ENCODE results near the gene SPATC1L.

SPATC1L gene

GRCh38 chr21:46130831-46131587 lies 53.2 kb downstream of the SPATC1L start:
- TF ChIP-seq, protein P1, sequence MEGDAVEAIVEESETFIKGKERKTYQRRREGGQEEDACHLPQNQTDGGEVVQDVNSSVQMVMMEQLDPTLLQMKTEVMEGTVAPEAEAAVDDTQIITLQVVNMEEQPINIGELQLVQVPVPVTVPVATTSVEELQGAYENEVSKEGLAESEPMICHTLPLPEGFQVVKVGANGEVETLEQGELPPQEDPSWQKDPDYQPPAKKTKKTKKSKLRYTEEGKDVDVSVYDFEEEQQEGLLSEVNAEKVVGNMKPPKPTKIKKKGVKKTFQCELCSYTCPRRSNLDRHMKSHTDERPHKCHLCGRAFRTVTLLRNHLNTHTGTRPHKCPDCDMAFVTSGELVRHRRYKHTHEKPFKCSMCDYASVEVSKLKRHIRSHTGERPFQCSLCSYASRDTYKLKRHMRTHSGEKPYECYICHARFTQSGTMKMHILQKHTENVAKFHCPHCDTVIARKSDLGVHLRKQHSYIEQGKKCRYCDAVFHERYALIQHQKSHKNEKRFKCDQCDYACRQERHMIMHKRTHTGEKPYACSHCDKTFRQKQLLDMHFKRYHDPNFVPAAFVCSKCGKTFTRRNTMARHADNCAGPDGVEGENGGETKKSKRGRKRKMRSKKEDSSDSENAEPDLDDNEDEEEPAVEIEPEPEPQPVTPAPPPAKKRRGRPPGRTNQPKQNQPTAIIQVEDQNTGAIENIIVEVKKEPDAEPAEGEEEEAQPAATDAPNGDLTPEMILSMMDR (IDR thresholded peaks at IDR 0.05; ENCODE audit: extremely low read depth, missing control alignments), result no peak
- no peak for DNase-seq (ENCODE audit: low spot score)

GRCh38 chr21:46129846-46130651 lies 54.2 kb downstream of the SPATC1L start:
- DNase-seq (ENCODE audit: low spot score), result no peak
- TF ChIP-seq, protein P1 (IDR thresholded peaks at IDR 0.05; ENCODE audit: extremely low read depth, missing control alignments), result no peak

GRCh38 chr21:46128933-46129571 lies 55.2 kb downstream of the SPATC1L start:
- DNase-seq (ENCODE audit: low spot score), result no peak
- TF ChIP-seq, protein P1 (IDR thresholded peaks at IDR 0.05; ENCODE audit: extremely low read depth, missing control alignments), result no peak

DNA sequence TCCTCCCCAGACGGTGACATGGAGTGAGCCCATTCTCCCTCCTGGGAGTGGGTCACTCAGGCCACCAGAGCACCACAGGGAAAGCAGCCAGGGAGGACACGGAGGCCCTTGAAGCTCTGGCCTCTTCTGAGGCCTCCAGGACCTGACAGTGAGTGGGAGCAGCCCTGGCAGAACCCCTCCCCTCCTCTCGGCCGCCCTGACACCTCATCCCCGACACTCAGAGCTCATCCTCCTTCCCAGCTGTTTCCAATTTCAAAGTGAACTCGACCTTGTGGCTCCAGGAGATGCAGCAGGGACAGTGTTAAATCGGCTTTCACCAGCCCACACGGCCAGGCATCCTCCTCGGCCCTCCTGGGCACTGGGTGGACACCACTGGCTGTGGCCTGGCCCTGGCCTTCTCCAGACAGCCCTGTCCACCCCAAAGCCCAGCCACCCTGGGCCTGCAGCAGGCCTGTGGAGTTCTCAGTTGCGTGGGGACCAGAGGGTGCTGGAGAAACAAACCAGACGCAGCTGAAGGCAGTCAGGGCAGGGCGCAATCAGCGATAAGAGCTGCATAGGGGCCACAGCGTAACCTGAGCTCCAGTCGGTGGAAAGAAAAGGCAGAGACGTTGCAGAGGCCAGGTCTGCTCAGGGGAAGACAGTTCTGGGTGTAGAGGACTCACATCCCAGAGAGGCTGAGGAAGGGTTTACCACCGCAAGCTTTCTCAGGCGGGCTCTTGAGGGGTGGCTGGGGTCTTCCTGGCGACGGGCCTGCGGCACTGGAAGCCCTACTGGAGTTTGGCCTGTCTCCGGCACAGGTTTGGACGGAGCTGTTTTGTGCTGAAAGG lies 55.9 kb downstream of the SPATC1L start:
- no peak for DNase-seq (ENCODE audit: low spot score)
- TF ChIP-seq, protein P1 (IDR thresholded peaks at IDR 0.05; ENCODE audit: extremely low read depth, missing control alignments), result no peak

DNA sequence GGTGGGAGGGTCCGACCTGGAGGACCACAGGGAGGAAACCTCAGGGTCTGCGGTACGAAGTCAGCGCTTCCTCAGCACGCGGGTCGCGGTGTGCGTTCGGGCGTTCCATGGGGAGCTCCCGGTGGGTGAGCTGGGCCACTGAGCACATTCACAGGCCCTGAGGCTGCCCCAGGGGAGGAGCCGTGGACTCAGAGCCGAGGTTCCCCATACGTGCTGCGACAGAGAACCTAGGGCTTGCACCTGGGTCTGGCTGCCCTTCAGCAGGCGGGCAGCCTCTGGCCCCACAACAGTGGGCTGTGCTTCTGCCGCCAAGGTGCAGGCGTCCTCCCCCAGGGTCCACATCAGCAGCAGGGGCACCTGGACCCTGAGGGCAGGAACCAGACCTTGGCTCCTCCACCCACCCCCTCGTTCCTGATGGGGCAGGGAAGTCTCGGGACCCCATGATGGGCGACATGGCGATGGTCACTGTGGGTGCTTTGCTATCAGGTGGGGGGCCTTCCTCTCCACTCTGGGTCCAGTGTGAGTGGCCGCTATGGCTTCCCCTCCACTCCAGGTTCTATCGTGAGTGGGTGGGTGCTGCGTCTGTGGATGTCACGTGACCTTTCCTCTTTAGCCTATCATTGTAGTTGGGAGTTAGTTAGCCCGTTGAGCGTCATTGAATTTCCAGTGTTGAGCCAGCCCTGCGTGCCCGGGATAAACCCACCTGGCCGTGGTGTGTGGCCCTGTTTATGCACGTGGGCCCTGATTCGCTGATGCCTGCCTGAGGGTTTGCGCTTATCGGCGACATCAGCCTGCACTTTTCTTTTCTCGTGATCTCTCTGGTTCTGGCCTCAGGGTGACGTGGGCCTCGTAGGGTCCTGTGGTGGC lies 56.8 kb downstream of the SPATC1L start:
- no peak for DNase-seq (ENCODE audit: low spot score)
- TF ChIP-seq, protein P1 (IDR thresholded peaks at IDR 0.05; ENCODE audit: extremely low read depth, missing control alignments), result no peak
